HepG2 (cell line): ENCODE data around the gene DPY30. TPM values are rescaled to one million over a fixed set of nuclear protein-coding genes. Genes with fewer than 3 reads are reported as not detected.

Experiments used
- ELF3 ChIP-seq: IDR thresholded peaks from 2 replicates; pipeline ENCODE4 v1.6.1; 2016; ENCODE audit warnings: missing genetic modification reagents, missing compliant biosample characterization
- GATAD1 ChIP-seq: IDR thresholded peaks from 2 replicates; pipeline ENCODE4 v1.6.1; 2016; ENCODE audit warnings: missing genetic modification reagents, missing compliant biosample characterization
- GATAD2A ChIP-seq: IDR thresholded peaks from 2 replicates; pipeline ENCODE4 v1.6.1; 2016
- ISX ChIP-seq: sonication (generic); formaldehyde crosslinking; conservative IDR thresholded peaks from 2 replicates; pipeline ENCODE4 v1.5.0; 2020; ENCODE audit warnings: missing genetic modification reagents
- KDM5B ChIP-seq: sonication (generic); formaldehyde crosslinking; IDR thresholded peaks from 2 replicates; pipeline ENCODE4 v1.4.0; 2020; ENCODE audit warnings: missing genetic modification reagents, mild to moderate bottlenecking, borderline replicate concordance
- POLR2AphosphoS5 ChIP-seq: IDR thresholded peaks from 2 replicates; pipeline ENCODE4 v1.6.1; 2012; ENCODE audit warnings: low read depth, low read length
- SKI ChIP-seq: fragments of 450-650 bp; IDR thresholded peaks from one replicate; pipeline ENCODE4 v1.6.1; 2018; ENCODE audit warnings: mild to moderate bottlenecking; ENCODE audit not compliant: partially characterized antibody
- YEATS2 ChIP-seq: sonication (generic); formaldehyde crosslinking; IDR thresholded peaks from 2 replicates; pipeline ENCODE4 v1.4.0; 2020; ENCODE audit warnings: missing genetic modification reagents, borderline replicate concordance
- ZBTB44 ChIP-seq: sonication (generic); formaldehyde crosslinking; IDR thresholded peaks from 2 replicates; pipeline ENCODE4 v1.4.0; 2020; ENCODE audit warnings: missing genetic modification reagents
- ZNF121 ChIP-seq: sonication (generic); formaldehyde crosslinking; IDR thresholded peaks from 2 replicates; pipeline ENCODE4 v1.5.0; 2020; ENCODE audit warnings: mild to moderate bottlenecking, missing genetic modification reagents
- ZNF142 ChIP-seq: sonication (generic); formaldehyde crosslinking; IDR thresholded peaks from 2 replicates; pipeline ENCODE4 v1.4.0; 2020; ENCODE audit warnings: missing genetic modification reagents
- ZNF513 ChIP-seq: sonication (generic); formaldehyde crosslinking; conservative IDR thresholded peaks from 2 replicates; pipeline ENCODE4 v1.5.0; 2020; ENCODE audit warnings: missing genetic modification reagents
- ZNF691 ChIP-seq: sonication (generic); formaldehyde crosslinking; IDR thresholded peaks from 2 replicates; pipeline ENCODE4 v1.4.0; 2020; ENCODE audit warnings: missing genetic modification reagents, low read depth, mild to moderate bottlenecking, borderline replicate concordance
- ZNF710 ChIP-seq: sonication (generic); formaldehyde crosslinking; IDR thresholded peaks from 2 replicates; pipeline ENCODE4 v1.5.0; 2020; ENCODE audit warnings: mild to moderate bottlenecking, missing genetic modification reagents, borderline replicate concordance
- polyA plus RNA-seq, 8 experiments: library from polyadenylated mRNA; depleted of rRNA in 3 of 8; stranded (reverse) in 7 of 8; unstranded in 1 of 8; fragments of >200 nt; fragmentation: Illumina TruSeq in 4 of 8; extraction: Trizol in 4 of 8; gene quantifications; 2 replicates each; pipeline versions ENCODE4 v1.2.1 to v1.2.3, GENCODE V29; 2011 to 2016; ENCODE audit warnings: low read depth in 4 of 8, missing spikeins in 1 of 8, mixed read lengths in 1 of 8; ENCODE audit not compliant: insufficient read depth in 1 of 8
- total RNA-seq, 5 experiments: library from RNA; depleted of rRNA; stranded (reverse); fragments of >200 nt; fragmentation: Illumina TruSeq; extraction: Trizol; gene quantifications; 2 replicates each; pipeline ENCODE4 v1.2.3, GENCODE V29; 2016; ENCODE audit warnings: low read depth in 1 of 5

The DPY30 gene
- total and polyA plus RNA-seq, 2 of the 13 experiments (the other 11 are each of a cell fraction or from before 2014, with no cell fraction given): 98.1 to 118 TPM

- TF ChIP-seq ZNF142: peak; percentile 27; the same call in 1 of the 2 replicates
- 0 out of 2 replicates have a peak, but pooled peaks have one; percentile 43 for TF ChIP-seq ZNF691 (CRISPR knock-in tag)
- no peak for TF ChIP-seq ISX
- TF ChIP-seq ZNF710 (CRISPR knock-in tag): peak; percentile 95
- TF ChIP-seq GATAD2A: peak; percentile 31; the same call in 1 of the 2 replicates
- TF ChIP-seq KDM5B (CRISPR knock-in tag): no peak
- no peak for TF ChIP-seq ZBTB44
- TF ChIP-seq ZNF513 (CRISPR knock-in tag): 0 out of 2 replicates have a peak, but pooled peaks have one; percentile 45
- TF ChIP-seq GATAD1 (CRISPR knock-in tag): no peak
- TF ChIP-seq ZNF121 (CRISPR knock-in tag): peak; percentile 83
- no peak for TF ChIP-seq YEATS2 (CRISPR knock-in tag)
- TF ChIP-seq SKI: no peak
- TF ChIP-seq ELF3: peak; percentile 65; the same call in 1 of the 2 replicates
- TF ChIP-seq POLR2AphosphoS5: peak; percentile 53
Measured at GRCh38 chr2:32061973-32062861, 22.6 kb upstream of the DPY30 start (continued).
